Mesodermal cell (in vitro differentiated cells): ENCODE data around the gene ZNF813.

Experiments used
- H3K27ac ChIP-seq: 2 replicates; pipeline ENCODE4 v1.7.0; 2013; ENCODE audit warnings: mild to moderate bottlenecking, low read depth, low read length, moderate library complexity; ENCODE audit not compliant: severe bottlenecking
- H3K36me3 ChIP-seq: 2 replicates; pipeline ENCODE4 v1.7.1; 2013; ENCODE audit warnings: mild to moderate bottlenecking, low read length, moderate library complexity; ENCODE audit not compliant: control insufficient read depth, insufficient read depth
- H3K4me1 ChIP-seq: one replicate; pipeline ENCODE4 v1.7.1; 2013; ENCODE audit warnings: mild to moderate bottlenecking, low read length; ENCODE audit not compliant: insufficient read depth, control insufficient read depth, poor library complexity, severe bottlenecking
- H3K4me3 ChIP-seq: 2 replicates; pipeline ENCODE4 v1.7.0; 2013; ENCODE audit warnings: low read length, control low read depth, mild to moderate bottlenecking; ENCODE audit not compliant: insufficient read depth, poor library complexity, severe bottlenecking; ENCODE audit errors: extremely low read depth
- H3K9me3 ChIP-seq: 2 replicates; pipeline ENCODE4 v1.7.1; 2013; ENCODE audit warnings: mild to moderate bottlenecking, low read length, moderate library complexity; ENCODE audit not compliant: control insufficient read depth
- WGBS, 2 experiments: methylation state at CpG; one replicate each; pipeline ENCODE4 v1.1.5; 2013; ENCODE audit warnings: missing lambda C conversion rate in 2 of 2; ENCODE audit not compliant: insufficient coverage in 2 of 2; 5-methylcytosine and 5-hydroxymethylcytosine counted together

Gene ZNF813

DNA sequence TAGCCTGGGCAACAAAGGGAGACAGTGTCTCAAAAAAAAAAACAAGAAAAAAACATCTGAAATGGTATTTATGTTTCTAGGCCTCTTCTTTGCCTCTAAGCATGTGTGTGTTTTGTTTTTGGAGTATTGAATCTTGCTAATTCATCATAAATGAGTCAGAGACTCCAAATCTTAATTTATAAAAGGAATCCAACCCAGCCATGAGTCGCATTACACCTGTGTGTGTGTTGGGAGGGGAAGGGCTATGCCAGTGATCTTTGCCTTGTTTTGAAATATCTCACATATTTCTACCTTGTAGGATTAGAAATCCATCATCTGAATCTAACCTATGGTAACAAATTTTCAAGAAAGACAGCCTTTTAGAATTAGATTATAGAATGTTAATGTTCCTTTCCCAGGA lies 74.4 kb downstream of the ZNF813 start:
- WGBS, 2 experiments: no CpG with 5 or more reads among the region's 1 CpG
- H3K27ac ChIP-seq: no peak overlapping the region
- no peak overlapping the region for H3K4me3 ChIP-seq
- H3K36me3 ChIP-seq: peaks cover 16% of the 10 kb centered on the region
- H3K9me3 ChIP-seq: no peaks in the 10 kb centered on the region
- H3K4me1 ChIP-seq: no peaks in the 10 kb centered on the region

DNA sequence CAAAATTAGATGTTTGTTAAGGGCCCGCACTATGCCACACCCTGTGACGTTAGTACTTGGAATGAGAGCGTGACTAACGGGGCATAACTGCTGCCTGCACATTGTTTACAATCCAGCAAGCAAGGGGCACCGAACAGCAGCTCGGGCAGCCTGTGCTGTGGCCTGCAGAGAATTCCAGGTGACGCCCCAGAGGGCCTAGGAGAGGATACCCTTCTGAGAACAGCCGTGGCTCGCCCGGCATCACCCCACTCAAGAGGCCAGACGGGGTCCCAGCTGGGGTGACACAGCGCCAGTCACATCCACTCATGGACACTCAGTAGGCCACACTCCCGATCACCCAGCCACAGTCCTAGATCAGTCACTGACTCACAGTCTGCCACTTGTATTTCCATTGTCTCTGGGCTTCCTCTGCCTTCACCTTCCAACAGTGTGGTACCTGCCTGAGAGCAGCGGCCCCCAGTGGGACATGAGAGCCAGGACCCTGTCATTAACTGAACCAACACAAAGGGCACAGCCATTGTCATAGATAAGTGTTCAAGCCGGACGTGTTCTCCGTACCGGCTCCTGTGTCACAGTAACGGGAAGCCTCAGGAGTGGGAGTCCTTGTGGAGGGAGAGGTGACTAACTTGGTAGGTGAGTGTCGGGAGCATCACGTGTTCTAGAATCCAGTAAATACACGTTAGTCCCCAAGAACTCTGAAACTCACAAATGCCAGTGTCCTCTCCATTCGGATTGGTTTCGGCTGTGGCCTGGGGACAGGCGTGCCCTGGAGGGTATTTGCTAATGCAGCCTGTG lies 77.9 kb downstream of the ZNF813 start:
- peaks cover 20% of the 10 kb centered on the region for H3K36me3 ChIP-seq
- no peaks in the 10 kb centered on the region for H3K9me3 ChIP-seq
- H3K4me3 ChIP-seq: no peak overlapping the region
- 91 to 92% methylated on average over 21 to 24 of the region's 25 CpGs for WGBS, 2 experiments
- H3K4me1 ChIP-seq: no peaks in the 10 kb centered on the region
- H3K27ac ChIP-seq: peak overlapping the region; percentile 43
